Measurements from ENCODE around the gene TAS1R2. TPM values are rescaled to one million over a fixed set of nuclear protein-coding genes. Genes with fewer than 3 reads are reported as not detected.

Gene TAS1R2
- total RNA-seq, 3 donors from 2014 or later (not counting 1 experiment from before 2014, with no cell fraction given): not detected

DNA sequence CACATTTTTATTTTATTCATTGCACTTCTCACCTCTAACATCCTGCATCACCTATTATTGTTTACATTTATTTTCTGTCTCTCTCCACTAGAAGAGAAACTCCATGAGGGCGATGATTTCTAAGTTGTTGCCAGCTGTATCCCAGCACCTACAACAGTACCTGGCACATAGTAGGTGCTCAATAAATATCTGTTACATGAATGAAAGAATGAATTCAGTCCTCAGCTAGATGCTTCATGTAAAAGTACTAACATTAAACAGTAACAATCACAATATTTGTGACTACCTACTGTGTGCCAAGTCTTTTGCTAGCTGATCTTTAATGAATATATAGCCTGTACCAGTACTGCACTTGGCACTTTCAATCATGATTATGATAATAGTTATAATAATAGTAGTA, 3.0 kb downstream of the TAS1R2 start:
- no peaks in the 10 kb centered on the region for H3K27me3 ChIP-seq (ENCODE audit: control insufficient read depth, insufficient read depth, low read length)
- H3K4me1 Mint-ChIP-seq: no peaks in the 10 kb centered on the region
- no peak overlapping the region for H3K27ac ChIP-seq (ENCODE audit: low read length)
- H3K4me3 ChIP-seq (ENCODE audit: low read length): no peak overlapping the region
- TF ChIP-seq, protein P1, sequence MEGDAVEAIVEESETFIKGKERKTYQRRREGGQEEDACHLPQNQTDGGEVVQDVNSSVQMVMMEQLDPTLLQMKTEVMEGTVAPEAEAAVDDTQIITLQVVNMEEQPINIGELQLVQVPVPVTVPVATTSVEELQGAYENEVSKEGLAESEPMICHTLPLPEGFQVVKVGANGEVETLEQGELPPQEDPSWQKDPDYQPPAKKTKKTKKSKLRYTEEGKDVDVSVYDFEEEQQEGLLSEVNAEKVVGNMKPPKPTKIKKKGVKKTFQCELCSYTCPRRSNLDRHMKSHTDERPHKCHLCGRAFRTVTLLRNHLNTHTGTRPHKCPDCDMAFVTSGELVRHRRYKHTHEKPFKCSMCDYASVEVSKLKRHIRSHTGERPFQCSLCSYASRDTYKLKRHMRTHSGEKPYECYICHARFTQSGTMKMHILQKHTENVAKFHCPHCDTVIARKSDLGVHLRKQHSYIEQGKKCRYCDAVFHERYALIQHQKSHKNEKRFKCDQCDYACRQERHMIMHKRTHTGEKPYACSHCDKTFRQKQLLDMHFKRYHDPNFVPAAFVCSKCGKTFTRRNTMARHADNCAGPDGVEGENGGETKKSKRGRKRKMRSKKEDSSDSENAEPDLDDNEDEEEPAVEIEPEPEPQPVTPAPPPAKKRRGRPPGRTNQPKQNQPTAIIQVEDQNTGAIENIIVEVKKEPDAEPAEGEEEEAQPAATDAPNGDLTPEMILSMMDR (IDR thresholded peaks at IDR 0.05): no peak
- no peak overlapping the region for H3K27ac Mint-ChIP-seq
- H3K36me3 ChIP-seq (ENCODE audit: control insufficient read depth, insufficient read depth, low read length): no peaks in the 10 kb centered on the region
- H3K36me3 Mint-ChIP-seq: no peaks in the 10 kb centered on the region
- WGBS (ENCODE audit: insufficient coverage): 83% methylated on average over 1 of the region's 1 CpG
- ATAC-seq (no peak), DNase-seq (no peak)
- intact Hi-C loops (cut with micrococcal nuclease): no loop called here
- no peaks in the 10 kb centered on the region for H3K4me1 ChIP-seq (ENCODE audit: control insufficient read depth, insufficient read depth, low read length)
- no peaks in the 10 kb centered on the region for H3K9me3 ChIP-seq (ENCODE audit: control insufficient read depth, insufficient read depth, low read length)
- no peak overlapping the region for H3K4me3 Mint-ChIP-seq
- H3K27me3 Mint-ChIP-seq (ENCODE audit: low read depth in 2 of 2): peaks cover 0 to 10% of the 10 kb centered on the region in 2 donors
- no peaks in the 10 kb centered on the region for H3K9me3 Mint-ChIP-seq

DNA sequence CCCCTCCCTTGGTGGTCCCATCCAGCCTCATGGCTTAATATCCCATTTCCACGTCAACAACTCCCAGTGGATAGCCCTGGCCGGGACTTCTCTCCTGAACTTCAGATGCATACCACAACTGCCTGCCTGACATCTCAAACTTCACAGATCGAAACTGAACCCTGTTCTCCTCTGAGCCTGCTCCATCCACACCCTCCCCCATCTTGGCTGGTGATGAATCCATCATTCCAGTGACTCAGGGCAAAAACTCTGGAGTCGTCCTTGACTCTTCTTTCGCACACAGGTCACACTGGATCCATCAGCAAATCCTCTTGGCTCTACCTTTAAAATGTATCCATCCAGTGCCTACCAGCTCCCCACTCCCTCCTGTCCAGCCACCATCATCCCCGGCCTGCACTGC, 3.9 kb downstream of the TAS1R2 start:
- no peak for DNase-seq
- H3K4me3 Mint-ChIP-seq: no peak overlapping the region

DNA sequence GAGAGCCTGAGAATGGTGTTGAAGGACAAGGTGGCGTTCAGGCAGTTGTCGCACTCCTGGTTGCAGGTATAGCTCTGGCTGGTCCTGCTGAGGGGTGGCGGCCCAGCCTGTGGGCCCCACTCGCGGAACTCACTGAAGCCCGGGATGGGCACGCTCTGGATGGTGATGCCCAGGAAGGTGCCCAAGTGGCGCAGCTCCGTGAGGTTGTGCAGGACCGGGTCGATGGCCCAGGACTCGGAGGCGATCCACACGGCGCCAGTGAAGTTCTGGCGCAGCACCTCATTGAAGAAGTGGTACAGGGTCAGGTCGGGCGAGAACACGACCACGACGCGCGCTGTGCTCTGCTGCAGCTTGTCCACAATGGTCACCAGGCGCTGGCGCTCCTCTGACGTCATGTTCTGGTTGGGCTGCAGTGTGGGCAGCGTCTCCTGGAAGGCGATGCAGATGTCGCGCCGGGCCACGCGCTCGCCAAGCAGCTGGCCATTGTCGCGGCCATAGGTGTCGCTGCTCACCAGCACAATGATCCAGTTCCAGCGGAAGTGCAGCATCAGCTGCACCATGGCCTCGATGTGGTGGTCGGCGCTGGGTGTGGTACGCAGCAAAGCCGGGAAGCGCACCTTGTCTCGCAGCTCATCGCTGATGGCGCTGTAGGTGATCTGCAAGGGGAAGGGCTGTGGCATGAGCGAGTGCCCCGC, 5.0 kb downstream of the TAS1R2 start:
- Mint-ChIP-seq H3K9me3 (no peaks in the 10 kb centered on the region), H3K27me3 (ENCODE audit: low read depth in 2 of 2) (peaks cover 0 to 10% of the 10 kb centered on the region in 2 donors), H3K27ac (no peak overlapping the region), H3K4me1 (no peaks in the 10 kb centered on the region), H3K36me3 (no peaks in the 10 kb centered on the region), H3K4me3 (no peak overlapping the region)
- Histone ChIP-seq H3K27me3 (ENCODE audit: control insufficient read depth, insufficient read depth, low read length) (no peaks in the 10 kb centered on the region), H3K36me3 (ENCODE audit: control insufficient read depth, insufficient read depth, low read length) (no peaks in the 10 kb centered on the region), H3K27ac (ENCODE audit: low read length) (no peak overlapping the region), H3K9me3 (ENCODE audit: control insufficient read depth, insufficient read depth, low read length) (no peaks in the 10 kb centered on the region), H3K4me3 (ENCODE audit: low read length) (no peak overlapping the region), H3K4me1 (ENCODE audit: control insufficient read depth, insufficient read depth, low read length) (no peaks in the 10 kb centered on the region)
- intact Hi-C loops (cut with micrococcal nuclease): no loop called here
- TF ChIP-seq, protein P1 (IDR thresholded peaks at IDR 0.05): no peak
- ATAC-seq: no peak
- 91% methylated on average over 49 of the region's 49 CpGs for WGBS (ENCODE audit: insufficient coverage)
- no peak for DNase-seq

More for the DNA sequence above, 3.9 kb downstream of the TAS1R2 start:
- no peak for ATAC-seq
- TF ChIP-seq, protein P1 (IDR thresholded peaks at IDR 0.05): no peak
- Mint-ChIP-seq H3K27me3 (ENCODE audit: low read depth in 2 of 2) (peaks cover 0 to 10% of the 10 kb centered on the region in 2 donors), H3K36me3 (no peaks in the 10 kb centered on the region), H3K9me3 (no peaks in the 10 kb centered on the region), H3K27ac (no peak overlapping the region), H3K4me1 (no peaks in the 10 kb centered on the region)
- Histone ChIP-seq H3K4me3 (ENCODE audit: low read length) (no peak overlapping the region), H3K36me3 (ENCODE audit: control insufficient read depth, insufficient read depth, low read length) (no peaks in the 10 kb centered on the region), H3K27me3 (ENCODE audit: control insufficient read depth, insufficient read depth, low read length) (no peaks in the 10 kb centered on the region), H3K27ac (ENCODE audit: low read length) (no peak overlapping the region), H3K9me3 (ENCODE audit: control insufficient read depth, insufficient read depth, low read length) (no peaks in the 10 kb centered on the region), H3K4me1 (ENCODE audit: control insufficient read depth, insufficient read depth, low read length) (no peaks in the 10 kb centered on the region)
- 80% methylated on average over 6 of the region's 6 CpGs for WGBS (ENCODE audit: insufficient coverage)
- intact Hi-C loops (cut with micrococcal nuclease): no loop called here

DNA sequence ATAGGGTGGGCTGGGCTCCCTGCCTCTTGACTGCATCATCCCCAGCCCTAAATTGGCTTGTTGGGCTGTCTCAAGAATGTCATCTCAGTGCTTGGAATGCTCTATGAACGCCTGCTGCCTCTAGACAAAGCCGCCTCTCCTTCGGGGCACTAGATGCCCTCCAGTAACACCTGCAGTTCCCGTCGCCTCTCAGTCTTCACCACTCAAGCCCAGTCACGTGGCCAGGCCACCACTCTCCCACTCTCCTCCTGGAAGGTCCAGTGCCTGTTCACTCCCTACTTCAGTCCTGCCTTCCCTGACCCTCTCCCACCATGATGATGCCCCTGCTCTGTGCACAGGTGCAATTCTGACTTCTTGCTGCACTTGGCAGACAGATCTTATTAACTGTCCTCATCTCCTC, 7.0 kb downstream of the TAS1R2 start:
- TF ChIP-seq, protein P1 (IDR thresholded peaks at IDR 0.05): no peak
- no peaks in the 10 kb centered on the region for H3K9me3 ChIP-seq (ENCODE audit: control insufficient read depth, insufficient read depth, low read length)
- Mint-ChIP-seq H3K9me3 (no peaks in the 10 kb centered on the region), H3K4me1 (no peaks in the 10 kb centered on the region), H3K36me3 (no peaks in the 10 kb centered on the region), H3K27ac (no peak overlapping the region), H3K27me3 (ENCODE audit: low read depth in 2 of 2) (peaks cover 0 to 10% of the 10 kb centered on the region in 2 donors), H3K4me3 (no peak overlapping the region)
- ATAC-seq: no peak
- no peak overlapping the region for H3K4me3 ChIP-seq (ENCODE audit: low read length)
- H3K36me3 ChIP-seq (ENCODE audit: control insufficient read depth, insufficient read depth, low read length): no peaks in the 10 kb centered on the region
- H3K27ac ChIP-seq (ENCODE audit: low read length): no peak overlapping the region
- no peaks in the 10 kb centered on the region for H3K4me1 ChIP-seq (ENCODE audit: control insufficient read depth, insufficient read depth, low read length)
- H3K27me3 ChIP-seq (ENCODE audit: control insufficient read depth, insufficient read depth, low read length): no peaks in the 10 kb centered on the region
- WGBS (ENCODE audit: insufficient coverage): 47% methylated on average over 6 of the region's 6 CpGs
- intact Hi-C loops (cut with micrococcal nuclease): no loop called here
- no peak for DNase-seq

Data from natural killer cell (primary cell).